22Rv1 (cell line): ENCODE measurements around the gene CDH6.

Source experiments
- CTCF ChIP-seq: fragments of 450-650 bp; IDR thresholded peaks from 2 replicates; pipeline ENCODE4 v1.5.1; 2017; ENCODE audit warnings: mild to moderate bottlenecking
- ZFX ChIP-seq: fragments of 450-650 bp; IDR thresholded peaks from 2 replicates; pipeline ENCODE4 v1.6.1; 2017; ENCODE audit warnings: antibody characterized with exemption, borderline replicate concordance

- TF ChIP-seq CTCF: no peak
- TF ChIP-seq ZFX: no peak
Measured at GRCh38 chr5:31194468-31194813, 955 bp downstream of the CDH6 start.
